Skeletal muscle cell (primary cell): Measurements from ENCODE around the gene NLE1.
"Not testable (repeated sequence)": the region's sequence is repeated elsewhere in the genome, so short reads cannot be mapped to it uniquely, and the experiment has no call there.

Experiments
- DNase-seq: peaks from one replicate; pipeline ENCODE4 v3.0.0-alpha.2; 2010; ENCODE audit warnings: low read depth
- H3K4me3 ChIP-seq: 2 replicates; pipeline ENCODE4 v1.5.1; 2011; ENCODE audit warnings: low read depth, mild to moderate bottlenecking, control low read depth, low read length, moderate library complexity

Gene NLE1

DNA sequence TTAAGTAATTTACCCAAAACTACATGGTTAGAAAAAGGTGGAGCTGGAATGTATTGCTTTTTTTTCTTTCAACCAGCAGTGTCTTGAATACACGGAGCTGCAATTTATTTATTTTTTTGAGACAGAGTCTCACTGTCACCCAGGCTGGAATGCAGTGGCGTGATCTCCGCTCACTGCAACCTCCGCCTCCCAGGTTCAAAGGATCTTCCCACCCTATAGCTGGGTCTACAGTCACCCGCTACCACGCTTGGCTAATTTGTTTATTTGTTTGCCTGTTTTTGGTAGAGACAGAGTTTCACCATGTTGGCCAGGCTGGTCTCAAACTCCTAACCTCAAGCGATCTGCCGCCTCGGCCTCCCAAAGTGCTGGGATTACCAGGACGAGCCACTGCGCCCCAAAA is 51.4 kb downstream of the NLE1 start:
- H3K4me3 ChIP-seq, DNase-seq: not testable (repeated sequence)

DNA sequence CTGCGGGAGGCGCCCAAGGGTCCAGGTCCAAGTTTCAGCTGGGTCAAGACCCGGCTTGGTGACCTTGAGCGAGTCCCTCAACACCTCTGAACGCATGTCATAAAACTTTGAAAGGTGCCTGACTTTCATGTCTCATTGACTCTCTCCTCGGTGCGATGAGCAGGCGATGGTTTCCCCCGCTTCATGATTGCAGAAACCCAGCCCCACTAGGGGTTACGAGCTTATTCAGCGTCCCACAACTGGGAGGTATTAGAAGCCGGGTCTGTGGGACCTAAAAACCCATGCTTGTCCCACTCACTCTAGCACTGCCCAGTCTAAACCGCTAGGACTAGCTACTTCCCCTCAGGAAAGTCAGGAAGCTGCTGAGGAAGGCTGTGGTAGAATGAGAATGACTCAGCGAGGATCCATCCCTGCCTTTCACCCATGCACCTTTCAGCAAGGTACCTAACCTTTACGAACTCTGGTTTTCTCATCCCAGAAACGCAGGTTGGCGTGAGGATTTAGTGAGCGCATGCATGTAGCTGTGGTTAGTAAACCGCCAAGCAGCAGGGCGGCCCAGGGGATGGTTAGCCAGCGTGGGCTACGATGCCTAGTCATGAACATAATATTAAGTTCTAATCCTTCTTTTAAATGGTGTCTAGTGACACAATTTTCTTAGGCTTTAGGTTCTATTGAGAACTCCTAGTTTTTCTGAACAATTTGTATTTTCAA is 52.4 kb downstream of the NLE1 start:
- DNase-seq: no peak
- peak overlapping the region; percentile 37 for H3K4me3 ChIP-seq

DNA sequence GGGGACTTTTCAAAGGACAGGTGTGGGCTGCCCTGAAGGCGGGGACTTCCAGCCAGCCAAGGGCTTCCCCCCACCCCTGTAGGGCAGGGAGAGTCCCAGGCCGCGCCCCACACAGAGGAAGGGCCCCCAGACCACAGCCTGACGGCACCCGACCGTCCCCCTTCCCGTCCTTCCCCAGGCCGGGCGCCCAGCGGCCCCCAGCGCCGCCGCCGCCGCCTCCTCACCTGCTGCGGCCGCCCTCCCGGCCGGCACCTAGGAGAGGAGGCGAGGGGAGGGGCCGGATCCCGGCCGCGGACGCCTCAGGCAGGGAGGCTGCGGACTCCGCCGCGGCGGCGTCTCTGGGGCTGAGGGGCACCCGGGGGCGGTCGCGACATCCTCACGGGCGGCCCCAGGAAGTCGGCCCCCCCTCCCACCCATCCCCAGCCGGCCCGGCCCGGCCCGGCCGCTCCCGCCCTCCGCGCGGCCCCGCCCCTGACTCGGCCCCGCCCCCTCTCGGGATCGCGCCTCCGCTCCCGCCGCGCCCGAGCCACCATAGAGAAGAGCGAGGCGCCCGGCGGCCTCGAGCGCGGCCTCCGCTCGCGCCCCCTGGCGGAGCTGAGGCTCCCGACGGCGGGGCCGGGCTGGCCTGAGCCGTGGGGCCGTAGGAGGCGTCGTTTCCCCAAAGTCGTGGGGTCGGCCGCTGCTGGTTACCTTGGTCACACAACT is 53.1 kb downstream of the NLE1 start:
- no peak for DNase-seq
- peak overlapping the region; percentile 92 for H3K4me3 ChIP-seq

DNA sequence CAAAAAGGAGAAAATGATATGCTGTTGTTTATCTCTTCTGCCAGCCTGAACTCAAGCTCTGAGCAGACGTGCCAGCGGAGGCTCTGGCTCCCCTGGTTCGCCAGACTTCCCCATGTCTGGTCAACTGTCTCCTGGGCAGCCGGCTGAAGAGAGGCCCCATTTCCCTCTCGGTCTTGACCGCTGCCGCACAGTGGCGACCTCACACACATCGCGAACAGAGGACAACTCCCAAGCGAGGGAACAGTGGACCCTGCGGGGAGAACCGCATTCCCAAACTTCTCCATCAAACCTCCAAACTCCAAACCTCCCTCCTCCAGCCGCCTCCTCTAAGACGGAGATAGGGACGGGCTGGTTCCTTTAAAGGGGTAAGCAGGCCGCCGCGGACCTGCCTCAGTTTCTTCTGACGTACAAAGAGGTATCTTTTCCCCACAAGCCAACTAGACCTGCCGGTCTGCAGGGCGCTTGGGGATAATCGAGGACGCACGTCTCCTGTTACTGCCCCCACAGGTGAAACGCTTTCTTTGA is 53.7 kb downstream of the NLE1 start:
- DNase-seq: no peak
- peak overlapping the region; percentile 92 for H3K4me3 ChIP-seq

DNA sequence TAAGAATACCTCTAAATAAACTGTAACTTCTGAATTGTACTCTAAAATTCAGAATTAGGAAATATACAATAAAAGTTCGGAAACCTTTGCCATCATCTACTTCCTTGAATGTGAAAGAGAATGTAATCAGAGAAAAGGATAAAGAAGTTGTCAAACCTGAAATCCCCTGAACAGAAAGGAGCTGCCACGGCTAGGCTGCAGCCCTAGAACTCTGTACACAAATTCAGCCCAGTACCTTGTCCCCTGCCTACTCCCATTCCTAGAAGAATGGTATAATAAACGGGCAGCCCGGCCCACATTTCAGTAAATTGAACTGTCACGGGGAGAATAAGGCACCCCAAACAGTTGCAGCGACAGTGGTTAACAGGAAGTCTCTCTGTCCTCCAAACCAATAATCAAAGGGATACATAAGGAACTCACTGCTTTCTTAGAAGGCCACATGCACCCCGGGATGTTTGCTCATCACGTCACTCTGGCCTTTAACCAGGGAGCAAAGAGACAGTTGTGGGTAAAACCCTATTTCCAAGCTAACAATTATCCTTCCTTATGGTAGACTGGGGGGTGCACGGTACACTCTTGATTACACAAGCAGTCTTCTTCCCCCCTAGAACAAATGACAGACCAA is 54.3 kb downstream of the NLE1 start:
- no peak for DNase-seq
- H3K4me3 ChIP-seq: peak overlapping the region; percentile 92

- no peak overlapping the region for H3K4me3 ChIP-seq
- no peak for DNase-seq
Measured at GRCh38 chr17:35086931-35087573, 55.1 kb downstream of the NLE1 start.

DNA sequence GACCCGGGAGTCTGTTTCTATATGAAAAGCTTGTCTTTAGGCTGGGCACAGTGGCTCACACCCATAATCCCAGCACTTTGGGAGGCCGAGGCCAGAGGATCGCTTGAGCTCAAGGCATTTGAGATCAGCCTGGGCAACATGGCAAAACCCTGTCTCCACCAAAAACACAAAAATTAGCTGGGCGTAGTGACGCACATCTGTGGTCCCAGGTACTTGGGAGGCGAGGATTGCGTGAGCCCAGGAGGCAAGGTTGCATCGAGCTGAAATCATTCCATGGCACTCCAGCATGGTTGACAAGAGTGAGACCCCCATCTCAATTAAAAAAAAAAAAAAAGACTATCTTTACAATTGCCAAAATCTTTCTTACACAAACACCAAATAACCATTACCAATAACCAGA is 55.9 kb downstream of the NLE1 start:
- no peak overlapping the region for H3K4me3 ChIP-seq

GRCh38 chr17:35084987-35085386 is 57.1 kb downstream of the NLE1 start:
- no peak overlapping the region for H3K4me3 ChIP-seq
- no peak for DNase-seq

More for the DNA sequence above, 55.9 kb downstream of the NLE1 start:
- no peak for DNase-seq

GRCh38 chr17:35083071-35083470 is 59.0 kb downstream of the NLE1 start:
- no peak for DNase-seq
- H3K4me3 ChIP-seq: no peak overlapping the region

GRCh38 chr17:35082073-35082657 is 59.9 kb downstream of the NLE1 start:
- DNase-seq: no peak
- no peak overlapping the region for H3K4me3 ChIP-seq

- no peak overlapping the region for H3K4me3 ChIP-seq
- no peak for DNase-seq
Measured at GRCh38 chr17:35081638-35082037, 60.5 kb downstream of the NLE1 start.

DNA sequence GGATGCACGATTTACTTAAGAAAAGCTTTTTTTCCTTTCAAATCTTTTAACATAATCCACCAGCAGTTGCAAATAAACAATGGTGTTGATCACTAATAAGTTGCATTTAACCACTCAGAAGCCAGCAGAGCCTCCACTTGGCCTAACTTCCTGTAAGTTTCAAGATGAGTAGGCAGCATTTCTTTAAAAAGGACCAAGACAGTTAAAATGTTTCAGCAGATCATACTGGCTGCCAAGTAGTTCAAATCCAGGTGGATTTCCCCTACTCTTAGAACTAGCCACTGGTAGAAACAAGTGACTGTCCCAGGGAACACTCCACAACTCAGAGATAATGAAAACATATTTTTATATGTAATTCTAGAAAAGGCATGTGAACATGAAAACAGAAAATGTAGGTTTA is 61.6 kb downstream of the NLE1 start:
- H3K4me3 ChIP-seq: no peak overlapping the region
- DNase-seq: no peak

DNA sequence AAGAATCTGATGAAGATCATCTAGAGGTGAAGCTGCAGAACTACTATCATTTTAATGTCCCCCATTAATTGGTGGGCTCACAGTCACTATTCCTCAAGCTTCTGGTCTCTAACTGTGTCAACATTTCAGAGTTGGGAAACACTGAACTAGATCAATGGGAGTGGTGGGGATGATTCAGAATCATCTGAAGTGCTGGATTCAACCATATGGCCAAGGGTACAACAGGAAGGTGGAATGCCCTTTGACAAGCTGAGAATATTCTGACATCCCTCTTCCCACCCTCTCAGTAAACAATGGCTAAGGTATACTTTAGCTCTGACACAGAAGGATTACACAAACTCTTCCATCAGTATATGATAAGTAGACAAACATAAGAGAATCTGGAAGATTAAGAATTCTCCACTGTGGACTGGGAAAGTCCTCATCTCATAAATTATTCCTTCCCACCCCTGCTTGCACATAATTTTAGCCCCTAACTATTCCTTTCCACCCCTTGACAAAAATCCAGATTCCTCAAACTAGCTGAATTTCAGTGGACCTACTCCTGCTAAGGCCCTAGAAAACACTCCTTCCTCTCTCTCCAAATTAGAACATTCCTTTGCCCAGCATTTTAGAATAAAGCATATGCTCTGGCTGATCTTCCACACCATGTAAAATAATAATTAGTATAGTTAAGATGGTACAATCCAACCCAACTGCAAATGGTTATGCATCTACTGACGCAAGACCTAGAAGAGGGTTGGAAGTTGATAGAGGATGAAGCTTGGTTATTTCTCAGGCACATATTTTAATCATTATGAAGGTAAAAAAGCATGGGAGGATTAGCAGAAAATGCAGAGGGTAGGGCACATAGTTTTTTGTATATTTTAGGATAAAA is 62.3 kb downstream of the NLE1 start:
- DNase-seq: peak; percentile 66

More for the DNA sequence above, 62.3 kb downstream of the NLE1 start:
- H3K4me3 ChIP-seq: no peak overlapping the region
